Measurements from ENCODE around the gene KRTDAP. TPM values are rescaled to one million over a fixed set of nuclear protein-coding genes. Genes with fewer than 3 reads are reported as not detected.
"Not testable (repeated sequence)": the region's sequence is repeated elsewhere in the genome, so short reads cannot be mapped to it uniquely, and the experiment has no call there.

Gene KRTDAP
- total RNA-seq, 2 donors from 2014 or later: not detected

- DNase-seq (ENCODE audit: low spot score): no peak
Measured at GRCh38 chr19:35493971-35494370, 3.7 kb upstream of the KRTDAP start.

DNA sequence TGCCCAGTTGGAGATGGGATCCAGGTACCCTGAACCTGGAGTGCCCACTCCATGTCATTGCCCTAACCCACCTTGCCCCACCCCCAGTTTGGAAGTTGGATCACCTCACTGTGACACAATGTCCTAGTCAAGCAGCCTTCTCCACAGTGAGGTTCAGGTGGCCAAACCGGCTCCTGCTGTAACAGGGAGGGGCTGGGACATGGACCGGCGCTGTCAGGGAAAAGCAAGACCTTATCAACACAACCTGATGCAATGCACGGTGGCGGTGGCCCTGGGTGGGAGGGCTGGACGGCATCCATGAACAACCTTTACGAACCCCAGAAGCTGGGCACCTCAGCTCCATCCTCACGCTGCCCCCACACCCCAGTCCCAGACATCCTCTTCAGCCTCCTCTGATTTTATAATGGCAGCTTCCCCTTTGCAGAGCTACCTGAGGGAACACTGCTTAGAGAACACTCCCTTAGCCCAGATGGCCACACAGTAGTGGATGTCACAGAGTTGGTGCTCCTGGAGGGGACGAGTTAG lies 1.6 kb upstream of the KRTDAP start:
- intact Hi-C loops (cut with DNase I): loop anchor here (10.0 kb wide), 2 partner anchors 137 to 217 kb away; partner anchors contain the start of gene FFAR3 (in 2 of the 2)
- DNase-seq (ENCODE audit: low spot score): no peak

More at GRCh38 chr19:35493971-35494370, 3.7 kb upstream of the KRTDAP start:
- intact Hi-C loops (cut with DNase I): loop anchor here (10.0 kb wide), 2 partner anchors 139 to 219 kb away; partner anchors contain the start of gene FFAR3 (in 2 of the 2)

DNA sequence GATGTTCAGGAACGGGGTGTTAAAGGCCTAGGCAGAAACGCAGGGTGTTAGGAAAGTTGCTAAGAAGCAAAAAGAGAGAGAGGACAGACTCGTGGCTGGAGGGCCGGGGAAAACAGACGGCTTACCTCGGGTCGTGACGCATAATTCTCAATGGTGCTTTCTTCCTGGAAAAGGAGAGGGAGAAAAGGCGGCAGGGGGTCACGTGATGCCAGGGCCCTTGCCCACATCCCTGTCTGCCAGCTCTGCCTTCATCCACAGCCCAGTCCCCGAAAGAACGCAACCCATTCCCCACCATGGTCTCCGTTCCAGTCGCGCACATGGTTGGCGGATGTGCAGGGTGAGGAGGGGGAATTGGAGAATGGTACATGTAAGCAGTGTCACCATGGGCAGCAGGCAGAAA lies 1.6 kb downstream of the KRTDAP start:
- intact Hi-C loops (cut with DNase I): no loop called here
- no peak for DNase-seq (ENCODE audit: low spot score)

GRCh38 chr19:35487656-35488182 lies 2.5 kb downstream of the KRTDAP start:
- intact Hi-C loops (cut with DNase I): no loop called here
- no peak for DNase-seq (ENCODE audit: low spot score)

- intact Hi-C loops (cut with DNase I): no loop called here
- no peak for DNase-seq (ENCODE audit: low spot score)
Measured at GRCh38 chr19:35486268-35486708, 4.0 kb downstream of the KRTDAP start.

DNA sequence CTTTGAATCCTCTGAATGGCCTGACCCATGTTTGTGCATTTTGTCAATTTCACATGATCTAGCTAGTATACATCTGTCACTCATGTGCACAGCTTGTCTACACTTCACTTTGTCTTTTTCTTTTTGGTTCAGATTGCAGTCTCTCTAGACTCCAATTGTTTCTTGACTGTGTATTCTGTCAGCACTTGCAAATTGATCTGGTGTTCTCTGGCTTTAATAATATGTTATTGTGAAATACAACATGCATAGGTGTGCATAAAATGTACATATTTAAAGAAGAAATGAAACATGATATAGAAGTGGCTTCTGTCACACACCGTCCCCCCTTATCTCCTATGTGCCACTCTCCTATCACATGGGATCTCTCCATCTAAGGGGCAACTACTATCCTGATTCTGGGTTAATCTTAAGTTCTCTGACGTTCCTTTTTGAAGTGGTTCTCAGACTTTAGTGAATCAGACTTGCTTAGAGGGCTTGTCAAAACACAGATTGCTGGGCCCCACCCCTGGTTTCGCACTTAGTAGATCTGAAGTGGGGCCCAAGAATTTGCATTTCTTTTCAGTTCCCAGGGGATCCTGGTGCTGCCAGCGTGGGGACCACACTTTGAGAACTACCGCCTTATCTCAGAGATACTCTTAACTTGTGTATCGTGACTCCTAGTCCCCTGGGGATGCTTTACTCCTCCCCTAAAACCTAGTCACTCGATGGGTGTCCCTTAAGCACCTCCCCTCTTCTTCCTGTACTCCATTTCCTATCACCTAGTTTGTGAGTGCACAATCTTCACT lies 5.8 kb downstream of the KRTDAP start:
- intact Hi-C loops (cut with DNase I): no loop called here
- no peak for DNase-seq (ENCODE audit: low spot score)

- intact Hi-C loops (cut with DNase I): loop anchor here in 1 of 2 donors (2.0 kb wide), 1 partner anchor 76 kb away; no protein-coding TSS in a partner anchor
- peak; percentile 31 for DNase-seq (ENCODE audit: low spot score)
Measured at GRCh38 chr19:35483089-35483488, 7.2 kb downstream of the KRTDAP start.

- peak; percentile 46 for DNase-seq (ENCODE audit: low spot score)
- intact Hi-C loops (cut with DNase I): no loop called here
Measured at GRCh38 chr19:35478794-35479677, 11.2 kb downstream of the KRTDAP start.

- intact Hi-C loops (cut with DNase I): no loop called here
- DNase-seq (ENCODE audit: low spot score): no peak
Measured at GRCh38 chr19:35476149-35476548, 14.1 kb downstream of the KRTDAP start.

DNA sequence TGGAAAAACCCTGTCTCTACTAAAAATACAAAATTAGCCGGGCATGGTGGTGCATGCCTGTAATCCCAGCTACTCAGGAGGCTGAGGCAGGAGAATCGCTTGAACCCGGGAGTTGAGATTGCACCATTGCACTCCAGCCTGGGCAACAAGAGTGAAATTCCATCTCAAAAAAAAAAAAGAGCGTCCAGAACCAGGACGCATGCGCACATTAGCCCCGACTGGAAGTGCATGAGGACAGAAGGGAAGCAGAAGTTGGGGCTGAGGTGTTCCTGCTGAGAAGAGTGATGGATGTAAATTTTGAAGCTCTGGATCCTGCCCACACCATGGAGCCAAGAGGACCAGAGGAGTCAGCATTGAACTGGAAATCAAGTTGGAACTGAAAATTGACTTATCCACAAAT lies 15.7 kb downstream of the KRTDAP start:
- intact Hi-C loops (cut with DNase I); DNase-seq (ENCODE audit: low spot score): not testable (repeated sequence)

DNA sequence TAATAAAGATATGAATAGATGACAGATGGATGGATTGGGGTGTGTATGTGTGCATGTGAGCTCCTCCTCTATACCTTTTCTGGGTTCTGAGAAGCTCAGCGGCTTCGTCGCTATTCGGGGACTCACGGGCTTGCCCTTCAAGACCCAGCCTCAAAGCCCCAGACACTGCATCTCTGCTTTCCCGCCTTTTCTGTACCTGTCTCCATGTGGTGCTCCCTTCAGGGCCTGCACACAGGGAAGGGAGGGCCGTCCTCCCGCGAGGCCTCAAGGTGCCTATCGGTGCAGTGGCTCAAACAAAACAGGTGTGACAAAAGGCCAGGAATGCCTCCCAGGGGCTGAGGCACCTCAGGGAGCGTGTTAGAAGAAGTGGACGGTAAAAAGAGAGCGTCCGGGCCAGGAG lies 16.2 kb downstream of the KRTDAP start:
- DNase-seq (ENCODE audit: low spot score): no peak
- intact Hi-C loops (cut with DNase I): no loop called here

DNA sequence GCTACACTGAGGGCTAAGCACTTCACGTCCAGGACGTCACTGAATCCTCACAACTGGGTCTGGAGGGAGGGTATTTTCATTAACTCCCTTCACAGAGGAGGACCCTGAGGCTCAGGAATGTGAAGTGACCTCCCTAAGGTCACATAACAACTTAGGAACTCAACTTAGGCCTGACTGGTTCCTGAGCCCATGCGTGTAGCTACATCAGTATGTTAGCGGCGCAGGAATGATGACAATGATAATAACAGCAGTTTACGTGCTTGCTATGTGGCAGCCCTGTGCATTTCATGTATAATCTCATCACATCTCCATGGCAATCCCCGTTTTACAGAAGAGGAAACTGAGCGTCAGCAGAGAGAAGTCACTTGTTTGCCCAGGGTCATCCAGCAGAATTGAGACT lies 18.3 kb downstream of the KRTDAP start:
- no peak for DNase-seq (ENCODE audit: low spot score)
- intact Hi-C loops (cut with DNase I): no loop called here

DNA sequence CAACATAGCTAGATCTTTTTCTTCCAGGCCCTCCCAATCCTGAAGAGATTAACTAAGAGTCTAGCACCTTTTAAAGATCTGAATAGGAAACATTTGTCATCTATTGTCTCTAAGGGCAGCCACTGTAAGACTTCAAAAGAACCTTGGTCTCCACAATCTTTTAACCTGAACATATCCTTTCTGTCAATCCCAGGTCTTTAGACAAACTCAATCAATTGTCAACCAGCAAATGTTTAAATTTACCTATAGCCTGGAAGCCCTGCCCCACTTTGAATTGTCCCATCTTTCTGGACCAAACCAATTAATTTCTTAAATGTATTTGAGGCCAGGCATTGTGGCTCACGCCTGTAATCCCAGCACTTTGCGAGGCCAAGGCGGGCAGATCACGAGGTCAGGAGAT lies 19.2 kb downstream of the KRTDAP start:
- intact Hi-C loops (cut with DNase I); DNase-seq (ENCODE audit: low spot score): not testable (repeated sequence)

- intact Hi-C loops (cut with DNase I): no loop called here
- no peak for DNase-seq (ENCODE audit: low spot score)
Measured at GRCh38 chr19:35470128-35470527, 20.1 kb downstream of the KRTDAP start.

- no peak for DNase-seq (ENCODE audit: low spot score)
- intact Hi-C loops (cut with DNase I): no loop called here
Measured at GRCh38 chr19:35468637-35469036, 21.6 kb downstream of the KRTDAP start.

DNA sequence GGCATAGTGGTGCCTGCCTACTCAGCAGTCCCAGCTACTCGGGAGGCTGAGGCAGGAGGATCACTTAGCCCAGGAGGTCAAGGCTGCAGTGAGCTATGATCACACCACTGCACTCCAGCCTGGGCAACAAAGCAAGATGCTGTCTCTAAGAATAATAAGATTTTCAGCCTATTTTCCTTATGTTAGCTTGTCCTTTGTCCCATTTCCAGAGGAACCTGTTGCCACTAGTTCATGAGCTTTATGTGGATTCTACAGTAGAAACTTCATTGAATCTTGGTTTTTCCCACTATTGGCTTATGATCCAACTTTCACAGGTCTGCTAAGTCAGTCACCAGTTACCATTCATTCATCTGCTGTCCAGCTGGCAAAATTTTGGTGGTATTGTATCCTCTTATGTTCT lies 24.0 kb downstream of the KRTDAP start:
- intact Hi-C loops (cut with DNase I): no loop called here
- no peak for DNase-seq (ENCODE audit: low spot score)

GRCh38 chr19:35462956-35463355 lies 27.3 kb downstream of the KRTDAP start:
- DNase-seq (ENCODE audit: low spot score); intact Hi-C loops (cut with DNase I): not testable (repeated sequence)

GRCh38 chr19:35462476-35462953 lies 27.7 kb downstream of the KRTDAP start:
- DNase-seq (ENCODE audit: low spot score): no peak
- intact Hi-C loops (cut with DNase I): no loop called here

DNA sequence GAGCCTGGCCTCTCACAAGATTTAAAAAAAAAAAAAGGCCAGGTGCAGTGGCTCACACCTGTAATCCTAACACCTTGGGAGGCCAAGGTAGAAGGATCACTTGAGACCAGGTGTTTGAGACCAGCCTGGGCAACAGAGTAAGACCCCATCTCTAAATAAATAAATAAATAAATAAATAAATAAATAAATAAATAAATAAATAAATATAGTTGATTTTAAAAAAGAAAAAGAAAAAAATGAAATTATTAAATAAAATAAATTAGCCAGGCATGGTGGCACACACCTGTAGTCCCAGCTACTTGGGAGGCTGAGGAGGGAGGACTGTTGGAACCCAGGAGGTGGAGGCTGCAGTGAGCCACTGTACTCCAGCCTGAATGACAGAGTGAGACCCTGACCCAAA lies 28.5 kb downstream of the KRTDAP start:
- DNase-seq (ENCODE audit: low spot score); intact Hi-C loops (cut with DNase I): not testable (repeated sequence)

Data from posterior vena cava (tissue), 2 donors.